ENCODE results near the gene AGAP1.

AGAP1 gene

GRCh38 chr2:235609321-235609720, 115.5 kb downstream of the AGAP1 start:
- DNase-seq (ENCODE audit: low read depth in 2 of 2) = no peak

GRCh38 chr2:235609746-235610145, 115.9 kb downstream of the AGAP1 start:
- no peak for DNase-seq (ENCODE audit: low read depth in 2 of 2)

GRCh38 chr2:235610696-235611257, 116.9 kb downstream of the AGAP1 start:
- DNase-seq (ENCODE audit: low read depth in 2 of 2) = no peak

GRCh38 chr2:235611349-235611748, 117.5 kb downstream of the AGAP1 start:
- DNase-seq (ENCODE audit: low read depth in 2 of 2) = no peak

GRCh38 chr2:235611756-235612155, 117.9 kb downstream of the AGAP1 start:
- no peak for DNase-seq (ENCODE audit: low read depth in 2 of 2)

- no peak for DNase-seq (ENCODE audit: low read depth in 2 of 2)
These were observed 118.5 kb downstream of the AGAP1 start for GRCh38 chr2:235612181-235612950.

- DNase-seq (ENCODE audit: low read depth in 2 of 2) = no peak
These were observed 119.8 kb downstream of the AGAP1 start for GRCh38 chr2:235613649-235614048.

- DNase-seq (ENCODE audit: low read depth in 2 of 2) = no peak
These were observed 120.5 kb downstream of the AGAP1 start for GRCh38 chr2:235614176-235614860.

GRCh38 chr2:235614900-235615712, 121.3 kb downstream of the AGAP1 start:
- no peak for DNase-seq (ENCODE audit: low read depth in 2 of 2)

GRCh38 chr2:235616885-235617284, 123.0 kb downstream of the AGAP1 start:
- no peak for DNase-seq (ENCODE audit: low read depth in 2 of 2)

- DNase-seq (ENCODE audit: low read depth in 2 of 2) = no peak
These were observed 124.2 kb downstream of the AGAP1 start for GRCh38 chr2:235618039-235618438.

GRCh38 chr2:235619544-235619943, 125.7 kb downstream of the AGAP1 start:
- DNase-seq (ENCODE audit: low read depth in 2 of 2) = no peak

GRCh38 chr2:235621736-235622135, 127.9 kb downstream of the AGAP1 start:
- DNase-seq (ENCODE audit: low read depth in 2 of 2) = no peak

GRCh38 chr2:235623111-235623510, 129.3 kb downstream of the AGAP1 start:
- no peak for DNase-seq (ENCODE audit: low read depth in 2 of 2)

- no peak for DNase-seq (ENCODE audit: low read depth in 2 of 2)
These were observed 129.9 kb downstream of the AGAP1 start for GRCh38 chr2:235623752-235624151.

GRCh38 chr2:235626658-235627057, 132.8 kb downstream of the AGAP1 start:
- DNase-seq (ENCODE audit: low read depth in 2 of 2) = no peak

- no peak for DNase-seq (ENCODE audit: low read depth in 2 of 2)
These were observed 133.8 kb downstream of the AGAP1 start for GRCh38 chr2:235627682-235628081.

- no peak for DNase-seq (ENCODE audit: low read depth in 2 of 2)
These were observed 137.0 kb downstream of the AGAP1 start for GRCh38 chr2:235630718-235631296.

- no peak for DNase-seq (ENCODE audit: low read depth in 2 of 2)
These were observed 140.8 kb downstream of the AGAP1 start for GRCh38 chr2:235634435-235635158.

GRCh38 chr2:235636546-235636945, 142.7 kb downstream of the AGAP1 start:
- DNase-seq (ENCODE audit: low read depth in 2 of 2) = no peak

GRCh38 chr2:235637896-235638295, 144.1 kb downstream of the AGAP1 start:
- DNase-seq (ENCODE audit: low read depth in 2 of 2) = no peak
